GM19099 (cell line): ENCODE data around the gene FKBP2.
A peak's percentile ranks its signal among the peaks of the same experiment; 100 is the strongest.

Experiments
- POLR2A ChIP-seq: IDR thresholded peaks from 3 replicates; pipeline ENCODE4 v1.6.1; 2011; ENCODE audit warnings: low read depth; ENCODE audit not compliant: insufficient read length; ENCODE audit errors: extremely low read depth

The FKBP2 gene

GRCh38 chr11:64240435-64241240 lies at the start of gene FKBP2:
FKBP2 (plus strand) TSS chr11:64241095; CDS start chr11:64242388, 1,293 bp downstream.
- peak; percentile 90 for TF ChIP-seq POLR2A

- no peak for TF ChIP-seq POLR2A
Measured at GRCh38 chr11:64192434-64192833, 48.5 kb upstream of the FKBP2 start.

DNA sequence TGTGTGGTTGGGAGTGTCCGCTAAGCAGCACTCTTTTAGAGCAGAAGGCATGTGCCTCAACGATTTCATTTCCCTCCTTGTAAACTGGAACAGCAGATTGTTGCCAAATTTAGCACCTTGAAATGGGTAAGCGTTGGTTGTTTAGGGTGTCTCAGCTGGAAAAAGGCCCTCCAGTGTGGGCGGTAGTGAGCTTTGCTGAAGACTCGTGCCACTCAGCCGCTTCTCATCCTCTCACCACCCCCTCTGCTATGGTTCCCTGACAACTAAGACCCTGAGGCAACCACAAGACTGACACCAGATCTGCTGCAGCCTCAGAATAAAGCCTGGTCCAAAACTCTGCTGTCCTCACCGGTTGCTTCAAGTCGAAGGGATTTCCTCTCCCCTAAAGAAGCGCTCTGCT lies 44.3 kb upstream of the FKBP2 start:
- TF ChIP-seq POLR2A: no peak

GRCh38 chr11:64198511-64198910 lies 42.4 kb upstream of the FKBP2 start:
- TF ChIP-seq POLR2A: no peak

GRCh38 chr11:64201543-64201942 lies 39.4 kb upstream of the FKBP2 start:
- TF ChIP-seq POLR2A: no peak

- no peak for TF ChIP-seq POLR2A
Measured at GRCh38 chr11:64202992-64203391, 37.9 kb upstream of the FKBP2 start.

GRCh38 chr11:64203421-64204079 lies 37.3 kb upstream of the FKBP2 start:
- no peak for TF ChIP-seq POLR2A

DNA sequence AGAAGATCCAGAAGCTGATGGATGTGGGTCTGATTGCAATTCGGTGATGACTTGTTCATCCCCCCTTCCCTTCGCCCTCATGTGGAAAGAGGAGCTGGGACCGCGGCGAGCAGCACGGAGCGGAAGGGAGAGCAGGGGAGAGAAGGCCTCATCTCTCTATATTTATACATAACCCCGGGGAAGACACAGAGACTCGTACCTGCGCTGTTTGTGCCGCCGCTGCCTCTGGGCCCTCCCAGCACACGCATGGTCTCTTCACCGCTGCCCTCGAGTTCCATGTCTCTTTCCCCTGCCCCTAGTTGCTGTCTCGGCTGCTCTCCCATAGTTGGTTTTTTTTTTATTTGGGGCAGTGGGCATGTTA lies 36.8 kb upstream of the FKBP2 start:
- TF ChIP-seq POLR2A: no peak

GRCh38 chr11:64204464-64204989 lies 36.4 kb upstream of the FKBP2 start:
- no peak for TF ChIP-seq POLR2A

GRCh38 chr11:64206457-64207255 lies 34.2 kb upstream of the FKBP2 start, which contains the start of gene FERMT3:
FERMT3 (plus strand) TSS chr11:64206721; CDS start chr11:64207365, 644 bp downstream.
- peak; percentile 54 for TF ChIP-seq POLR2A

DNA sequence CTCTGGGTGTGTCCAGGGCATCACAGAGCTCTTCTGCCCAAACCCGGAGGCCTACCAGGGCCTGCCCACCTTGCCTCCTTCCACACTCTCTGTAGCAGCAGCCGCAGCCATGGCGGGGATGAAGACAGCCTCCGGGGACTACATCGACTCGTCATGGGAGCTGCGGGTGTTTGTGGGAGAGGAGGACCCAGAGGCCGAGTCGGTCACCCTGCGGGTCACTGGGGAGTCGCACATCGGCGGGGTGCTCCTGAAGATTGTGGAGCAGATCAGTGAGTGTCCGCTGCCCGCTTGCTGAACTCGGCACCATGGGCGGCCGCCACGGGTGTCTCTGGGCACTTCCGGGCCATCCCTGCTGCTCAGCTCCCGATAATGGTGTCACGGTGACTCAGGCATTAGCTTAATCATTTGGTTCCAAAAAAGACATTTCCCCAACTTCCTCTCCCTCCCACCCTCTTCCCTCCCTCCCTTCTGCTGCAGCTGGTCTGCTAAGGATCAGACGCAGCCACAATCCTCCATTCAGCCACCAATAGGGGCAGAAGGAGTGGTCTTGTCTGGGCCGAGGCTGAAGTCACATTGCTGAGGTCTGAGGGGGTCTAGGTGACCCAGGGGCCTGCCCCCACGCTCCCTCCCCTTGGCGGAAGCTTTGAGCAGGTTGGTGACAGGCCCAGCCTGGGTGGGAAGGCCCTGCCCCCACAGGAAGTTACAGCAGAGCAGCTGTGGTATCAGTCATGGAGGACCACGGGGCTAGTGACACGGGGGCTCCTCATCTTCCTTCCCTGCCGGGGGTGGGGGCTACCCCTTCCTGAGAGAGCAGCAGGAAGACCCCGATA lies 33.4 kb upstream of the FKBP2 start:
- peak; percentile 80 for TF ChIP-seq POLR2A

DNA sequence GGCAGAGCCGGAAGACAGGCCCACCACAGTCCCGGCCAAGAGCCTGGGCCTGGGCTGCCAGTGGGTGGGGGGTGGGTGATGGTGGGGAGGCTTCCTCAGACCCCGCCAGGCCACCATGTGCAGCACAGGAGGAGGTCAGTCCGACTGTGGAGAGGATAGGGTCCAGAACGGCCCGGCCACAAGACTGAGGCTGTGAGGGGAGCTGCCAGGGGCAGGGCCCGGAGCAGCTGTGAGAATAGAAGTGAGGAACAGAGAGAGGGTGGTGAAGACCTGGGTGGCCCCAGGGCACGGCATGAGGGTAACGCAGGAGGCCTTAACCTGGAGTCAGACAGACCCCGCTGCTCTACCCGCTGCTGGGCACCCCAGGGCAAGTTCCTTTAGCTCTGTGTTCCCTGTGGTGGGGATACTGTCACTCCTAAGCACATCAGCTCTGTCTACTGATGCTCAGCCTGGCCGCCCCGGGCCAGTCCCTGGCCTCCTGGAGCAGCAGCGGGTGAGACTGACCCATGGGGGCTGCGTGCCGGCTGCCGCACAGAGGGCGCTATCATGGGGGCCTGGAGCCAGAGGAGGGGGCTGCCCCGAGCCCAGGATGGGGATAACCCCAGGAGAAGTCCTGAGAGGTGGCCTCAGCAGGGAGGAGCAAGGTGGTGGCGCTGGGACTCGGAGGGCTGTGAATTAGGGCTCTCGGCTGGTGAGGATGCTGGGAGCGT lies 32.7 kb upstream of the FKBP2 start:
- TF ChIP-seq POLR2A: no peak

- TF ChIP-seq POLR2A: no peak
Measured at GRCh38 chr11:64208796-64209562, 31.9 kb upstream of the FKBP2 start.
